ENCODE measurements around the gene ERCC2. TPM values are rescaled to one million over a fixed set of nuclear protein-coding genes. Genes with fewer than 3 reads are reported as not detected.
"Not testable (repeated sequence)": the region's sequence is repeated elsewhere in the genome, so short reads cannot be mapped to it uniquely, and the experiment has no call there.

The ERCC2 gene
- total RNA-seq, 1 experiment from 2014 or later: 13.8 TPM

- in situ Hi-C loops (cut with HindIII; ENCODE audit: low pct_unique_long_range_greater_than_20kb, low sequenced_read_pairs): no loop called here
- no peak for DNase-seq (ENCODE audit: low read depth, low spot score)
Observed at GRCh38 chr19:45321848-45322247, 48.5 kb downstream of the ERCC2 start.

GRCh38 chr19:45320997-45321775, 49.2 kb downstream of the ERCC2 start:
- no peak for DNase-seq (ENCODE audit: low read depth, low spot score)

GRCh38 chr19:45315304-45315703, 55.1 kb downstream of the ERCC2 start:
- in situ Hi-C loops (cut with HindIII; ENCODE audit: low pct_unique_long_range_greater_than_20kb, low sequenced_read_pairs): no loop called here
- no peak for DNase-seq (ENCODE audit: low read depth, low spot score)

More at GRCh38 chr19:45320997-45321775, 49.2 kb downstream of the ERCC2 start:
- in situ Hi-C loops (cut with HindIII; ENCODE audit: low pct_unique_long_range_greater_than_20kb, low sequenced_read_pairs): no loop called here

GRCh38 chr19:45314708-45315245, 55.6 kb downstream of the ERCC2 start:
- in situ Hi-C loops (cut with HindIII; ENCODE audit: low pct_unique_long_range_greater_than_20kb, low sequenced_read_pairs): no loop called here
- DNase-seq (ENCODE audit: low read depth, low spot score): no peak

- DNase-seq (ENCODE audit: low read depth, low spot score); in situ Hi-C loops (cut with HindIII; ENCODE audit: low pct_unique_long_range_greater_than_20kb, low sequenced_read_pairs): not testable (repeated sequence)
Observed at GRCh38 chr19:45312285-45312684, 58.1 kb downstream of the ERCC2 start.

GRCh38 chr19:45311621-45312020, 58.8 kb downstream of the ERCC2 start:
- in situ Hi-C loops (cut with HindIII; ENCODE audit: low pct_unique_long_range_greater_than_20kb, low sequenced_read_pairs): no loop called here
- no peak for DNase-seq (ENCODE audit: low read depth, low spot score)

- in situ Hi-C loops (cut with HindIII; ENCODE audit: low pct_unique_long_range_greater_than_20kb, low sequenced_read_pairs); DNase-seq (ENCODE audit: low read depth, low spot score): not testable (repeated sequence)
Observed at GRCh38 chr19:45309322-45309721, 61.1 kb downstream of the ERCC2 start.

GRCh38 chr19:45307361-45307760, 63.0 kb downstream of the ERCC2 start:
- no peak for DNase-seq (ENCODE audit: low read depth, low spot score)
- in situ Hi-C loops (cut with HindIII; ENCODE audit: low pct_unique_long_range_greater_than_20kb, low sequenced_read_pairs): no loop called here

GRCh38 chr19:45306518-45307027, 63.8 kb downstream of the ERCC2 start:
- in situ Hi-C loops (cut with HindIII; ENCODE audit: low pct_unique_long_range_greater_than_20kb, low sequenced_read_pairs): no loop called here

GRCh38 chr19:45306040-45306439, 64.3 kb downstream of the ERCC2 start:
- no peak for DNase-seq (ENCODE audit: low read depth, low spot score)
- in situ Hi-C loops (cut with HindIII; ENCODE audit: low pct_unique_long_range_greater_than_20kb, low sequenced_read_pairs): no loop called here

More at GRCh38 chr19:45306518-45307027, 63.8 kb downstream of the ERCC2 start:
- DNase-seq (ENCODE audit: low read depth, low spot score): no peak

- in situ Hi-C loops (cut with HindIII; ENCODE audit: low pct_unique_long_range_greater_than_20kb, low sequenced_read_pairs): no loop called here
- no peak for DNase-seq (ENCODE audit: low read depth, low spot score)
Observed at GRCh38 chr19:45305421-45305820, 65.0 kb downstream of the ERCC2 start.

- in situ Hi-C loops (cut with HindIII; ENCODE audit: low pct_unique_long_range_greater_than_20kb, low sequenced_read_pairs): no loop called here
- no peak for DNase-seq (ENCODE audit: low read depth, low spot score)
Observed at GRCh38 chr19:45305007-45305406, 65.4 kb downstream of the ERCC2 start.

- in situ Hi-C loops (cut with HindIII; ENCODE audit: low pct_unique_long_range_greater_than_20kb, low sequenced_read_pairs): no loop called here
- DNase-seq (ENCODE audit: low read depth, low spot score): no peak
Observed at GRCh38 chr19:45304141-45304926, 66.0 kb downstream of the ERCC2 start.

GRCh38 chr19:45303269-45304060, 66.9 kb downstream of the ERCC2 start:
- no peak for DNase-seq (ENCODE audit: low read depth, low spot score)
- in situ Hi-C loops (cut with HindIII; ENCODE audit: low pct_unique_long_range_greater_than_20kb, low sequenced_read_pairs): no loop called here

GRCh38 chr19:45302416-45302815, 68.0 kb downstream of the ERCC2 start:
- in situ Hi-C loops (cut with HindIII; ENCODE audit: low pct_unique_long_range_greater_than_20kb, low sequenced_read_pairs): no loop called here
- no peak for DNase-seq (ENCODE audit: low read depth, low spot score)

Measured in SK-MEL-5 (cell line).